ENCODE data around the gene CCT3. TPM values are rescaled to one million over a fixed set of nuclear protein-coding genes. Genes with fewer than 3 reads are reported as not detected.

CCT3 gene
- total RNA-seq = 427 and 505 TPM in 2 replicates

GRCh38 chr1:156338180-156338976, at the start of gene CCT3, which contains the start of gene TSACC:
CCT3 (minus strand) TSS chr1:156338292; CDS start chr1:156338184, 108 bp downstream.
TSACC (plus strand) TSS chr1:156338526; CDS start chr1:156339758, 1,232 bp downstream.

GRCh38 chr1:156368889-156369684, 31.0 kb upstream of the CCT3 start, which contains the start of gene RHBG:
RHBG (plus strand) TSS chr1:156369211; CDS start chr1:156369250, 39 bp downstream.

GRCh38 chr1:156298852-156299357, 39.2 kb downstream of the CCT3 start, which contains the start of gene VHLL:
VHLL (minus strand) TSS chr1:156299307; CDS start chr1:156299189, 118 bp downstream.

GRCh38 chr1:156295391-156295947, 42.6 kb downstream of the CCT3 start, which contains the start of gene GLMP:
GLMP (minus strand) TSS chr1:156295679; CDS start chr1:156295645, 34 bp downstream.

GRCh38 chr1:156284112-156284511, 54.0 kb downstream of the CCT3 start, which contains the start of gene TMEM79:
TMEM79 (plus strand) TSS chr1:156284325; CDS start chr1:156285227, 902 bp downstream.

GRCh38 chr1:156282479-156283222, 55.4 kb downstream of the CCT3 start, which contains the start of gene SMG5:
SMG5 (minus strand) TSS chr1:156282825; CDS start chr1:156282680, 145 bp downstream.

Other genes with a start within 250 kb of the CCT3 start
- gene LMNA, start 223.6 kb downstream of the CCT3 start, total RNA-seq = 897 and 914 TPM in 2 replicates
- gene SEMA4A, start 184.7 kb downstream of the CCT3 start, total RNA-seq = under 0.01 and 0.35 TPM in 2 replicates
- gene SLC25A44, start 144.2 kb downstream of the CCT3 start, total RNA-seq = 14.7 and 15.2 TPM in 2 replicates
- 83.6 and 94.0 TPM in 2 replicates for gene PMF1, start 125.3 kb downstream of the CCT3 start, total RNA-seq
- gene BGLAP, start 96.1 kb downstream of the CCT3 start, total RNA-seq = 3.7 TPM in 1 of 2 replicates, not detected in the other
- not detected in 2 replicates for gene PAQR6, start 90.2 kb downstream of the CCT3 start, total RNA-seq
- gene SMG5, start 55.5 kb downstream of the CCT3 start, total RNA-seq = 53.3 and 54.4 TPM in 2 replicates
- gene TMEM79, start 54.0 kb downstream of the CCT3 start, total RNA-seq = 1.2 and 1.4 TPM in 2 replicates
- gene GLMP, start 42.6 kb downstream of the CCT3 start, total RNA-seq = 102 and 133 TPM in 2 replicates
- gene VHLL, start 39.0 kb downstream of the CCT3 start, total RNA-seq = not detected in 2 replicates
- gene TSACC, start 234 bp upstream of the CCT3 start, total RNA-seq = not detected in 2 replicates
- not detected in 2 replicates for gene RHBG, start 30.9 kb upstream of the CCT3 start, total RNA-seq
- 10.4 and 21.1 TPM in 2 replicates for gene MEF2D, start 162.5 kb upstream of the CCT3 start, total RNA-seq
- 24.8 and 29.4 TPM in 2 replicates for gene IQGAP3, start 234.3 kb upstream of the CCT3 start, total RNA-seq
- not detected in 2 replicates for gene TTC24, start 241.4 kb upstream of the CCT3 start, total RNA-seq

Data from myometrial cell (primary cell).